ENCODE measurements around the gene ZNF419. TPM values are rescaled to one million over a fixed set of nuclear protein-coding genes. Genes with fewer than 3 reads are reported as not detected.

The ZNF419 gene
- total RNA-seq: 11.0 and 18.1 TPM in 2 replicates

DNA sequence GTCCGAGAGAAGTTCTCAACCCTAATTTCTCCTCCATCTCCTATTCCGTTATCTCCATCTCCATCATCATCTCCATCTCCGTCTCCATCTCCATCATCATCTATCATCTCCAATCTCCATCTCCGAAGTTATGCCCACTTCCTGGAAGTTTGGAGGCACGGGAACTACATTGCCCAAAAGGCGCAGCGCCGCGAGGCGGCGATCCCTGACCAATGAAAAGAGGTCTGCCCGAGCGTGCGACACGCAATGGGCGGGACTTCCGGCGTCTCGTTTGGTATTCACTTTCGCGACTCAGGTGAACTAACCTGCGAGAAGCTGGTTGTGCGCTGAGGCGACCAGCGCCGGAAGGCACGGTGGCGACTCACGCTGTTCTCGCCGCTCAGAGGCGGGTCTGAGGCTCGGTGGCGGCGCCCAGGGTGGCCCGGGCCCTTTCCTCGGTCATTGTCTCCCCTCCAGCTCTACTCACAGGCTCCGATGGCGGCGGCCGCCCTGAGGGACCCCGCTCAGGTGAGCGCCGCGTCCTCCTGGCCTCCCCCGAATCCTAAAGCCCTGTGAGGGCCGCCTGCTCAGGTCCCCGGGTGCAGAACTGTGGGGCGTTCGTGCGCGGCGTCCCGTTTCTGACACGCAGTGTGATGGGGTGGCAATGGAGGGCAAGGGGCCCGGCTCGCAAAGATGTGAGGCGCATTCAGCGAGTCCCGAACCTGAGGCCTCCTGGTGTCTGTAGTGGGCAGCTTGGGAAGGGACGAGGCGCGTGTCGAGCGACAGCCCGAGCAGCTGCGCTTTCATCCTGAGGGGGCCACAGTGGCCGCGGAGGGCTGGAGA, at the start of gene ZNF419:
Gene ZNF419 (plus strand): TSS at position 274 of the 822 bp plus-strand sequence. CDS start 201 bp downstream, at position 475.

DNA sequence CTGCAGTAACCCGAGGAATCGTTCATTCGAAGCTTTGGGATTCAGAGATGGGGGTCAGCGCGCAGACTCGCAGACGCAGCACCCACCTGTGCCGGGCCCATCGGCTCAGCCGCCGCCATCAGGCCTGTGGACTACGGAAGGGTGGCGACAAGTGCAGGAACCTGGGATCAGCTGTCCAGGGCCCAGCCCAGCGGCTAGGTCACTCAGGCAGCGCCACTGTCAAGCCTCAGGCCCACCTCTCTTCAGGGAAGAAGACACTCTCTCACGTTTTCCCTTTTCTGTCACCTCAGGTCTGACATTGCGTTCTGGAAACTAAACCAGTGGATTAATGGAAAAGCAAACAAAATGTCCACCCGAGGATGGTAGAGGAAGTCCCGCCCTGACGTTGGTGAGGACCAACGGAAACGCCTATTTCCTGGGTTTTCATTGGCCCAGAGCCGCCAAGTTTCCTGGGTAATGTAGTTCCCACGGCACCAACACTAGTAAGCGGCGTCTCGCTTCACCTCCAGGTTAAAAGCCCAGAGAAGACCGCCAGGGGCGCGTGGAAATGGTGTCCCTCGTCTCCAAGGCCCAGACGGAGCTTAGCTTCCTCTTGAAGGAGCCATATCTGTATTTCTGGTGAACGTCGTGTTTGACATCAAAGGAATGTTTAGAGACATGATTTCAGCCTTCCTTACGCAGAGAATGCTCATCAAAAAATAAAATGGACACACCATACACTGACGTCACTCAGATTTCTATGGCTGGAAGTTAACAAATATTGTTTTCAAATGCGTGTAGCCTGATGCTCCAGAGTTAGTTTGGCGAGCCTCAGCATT, 10.2 kb upstream of the ZNF419 start, which contains the start of gene ZNF772:
Gene ZNF772 (minus strand): TSS at position 376 of the 818 bp plus-strand sequence. CDS start 257 bp downstream, at position 119.

GRCh38 chr19:57499680-57500395, 12.3 kb downstream of the ZNF419 start, which contains the start of gene ZNF773:
Gene ZNF773, plus strand, starts transcription at chr19:57499938. Its CDS starts 143 bp downstream, at chr19:57500081.

GRCh38 chr19:57527136-57527881, 39.8 kb downstream of the ZNF419 start, which contains the start of gene ZNF549:
Gene ZNF549, plus strand, starts transcription at chr19:57527356. Its CDS starts 218 bp downstream, at chr19:57527574.

Other genes starting within 250 kb of the ZNF419 start
- 23.5 and 35.5 TPM in 2 replicates for gene ZNF805, start 247.1 kb upstream of the ZNF419 start, total RNA-seq
- gene ZNF460, start 207.3 kb upstream of the ZNF419 start, total RNA-seq: 69.1 and 78.3 TPM in 2 replicates
- 9.1 and 10.1 TPM in 2 replicates for gene ZNF543, start 167.3 kb upstream of the ZNF419 start, total RNA-seq
- gene ZNF304, start 136.5 kb upstream of the ZNF419 start, total RNA-seq: 9.4 and 10.7 TPM in 2 replicates
- gene TRAPPC2B, start 124.2 kb upstream of the ZNF419 start, total RNA-seq: 9.8 and 13.2 TPM in 2 replicates
- gene ZNF547, start 124.2 kb upstream of the ZNF419 start, total RNA-seq: 4.6 and 5.2 TPM in 2 replicates
- gene ZNF548, start 97.9 kb upstream of the ZNF419 start, total RNA-seq: 21.5 and 25.4 TPM in 2 replicates
- gene ZNF17, start 76.6 kb upstream of the ZNF419 start, total RNA-seq: 10.4 and 11.5 TPM in 2 replicates
- 6.8 and 8.9 TPM in 2 replicates for gene ZNF749, start 52.4 kb upstream of the ZNF419 start, total RNA-seq
- gene VN1R1, start 30.6 kb upstream of the ZNF419 start, total RNA-seq: 0.28 and 0.57 TPM in 2 replicates
- 12.1 and 18.6 TPM in 2 replicates for gene ZNF772, start 10.2 kb upstream of the ZNF419 start, total RNA-seq
- gene ZNF773, start 12.2 kb downstream of the ZNF419 start, total RNA-seq: 14.8 and 27.3 TPM in 2 replicates
- 4.7 and 4.9 TPM in 2 replicates for gene ZNF549, start 39.6 kb downstream of the ZNF419 start, total RNA-seq
- 7.3 and 7.8 TPM in 2 replicates for gene ZNF550, start 72.1 kb downstream of the ZNF419 start, total RNA-seq
- 4.7 and 5.0 TPM in 2 replicates for gene ZNF416, start 91.2 kb downstream of the ZNF419 start, total RNA-seq
- gene ZIK1, start 96.4 kb downstream of the ZNF419 start, total RNA-seq: 5.4 and 5.5 TPM in 2 replicates
- gene ZNF530, start 112.1 kb downstream of the ZNF419 start, total RNA-seq: 1.6 and 2.6 TPM in 2 replicates
- gene ZNF134, start 126.5 kb downstream of the ZNF419 start, total RNA-seq: 15.5 and 18.8 TPM in 2 replicates
- 8.0 and 10.2 TPM in 2 replicates for gene ZNF211, start 145.4 kb downstream of the ZNF419 start, total RNA-seq
- gene ZSCAN4, start 181.2 kb downstream of the ZNF419 start, total RNA-seq: not detected in 2 replicates
- gene ZNF551, start 194.2 kb downstream of the ZNF419 start, total RNA-seq: 4.0 and 4.3 TPM in 2 replicates
- 2.8 and 3.6 TPM in 2 replicates for gene ZNF154, start 221.5 kb downstream of the ZNF419 start, total RNA-seq
- gene ZNF671, start 239.9 kb downstream of the ZNF419 start, total RNA-seq: 8.9 and 9.2 TPM in 2 replicates

Measured in smooth muscle cell of bladder (primary cell).